Measurements from ENCODE around the gene PARVA. TPM values are rescaled to one million over a fixed set of nuclear protein-coding genes. Genes with fewer than 3 reads are reported as not detected.
"Not testable (repeated sequence)": the region's sequence is repeated elsewhere in the genome, so short reads cannot be mapped to it uniquely, and the experiment has no call there.

The PARVA gene
- total RNA-seq, 1 donor from 2014 or later, result 105 TPM

DNA sequence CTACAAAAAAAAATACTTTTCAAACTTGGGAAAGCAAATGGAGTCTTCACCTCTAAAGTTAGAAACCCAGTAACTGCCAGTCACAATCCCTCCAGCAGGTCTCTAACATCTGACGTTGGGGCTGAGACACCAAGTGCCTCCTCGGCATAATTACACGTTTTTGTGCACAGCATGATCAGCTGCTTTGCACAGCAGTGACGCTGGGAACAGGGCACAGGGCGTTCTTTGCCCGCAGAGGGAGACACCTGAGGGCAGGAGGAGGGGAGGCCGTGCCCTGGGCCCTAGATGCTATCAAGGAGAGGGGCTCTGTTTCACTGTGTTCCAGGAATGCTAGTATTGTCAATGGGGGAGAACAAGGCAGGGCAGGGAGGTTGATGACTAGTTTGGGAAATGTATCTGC, 120.1 kb downstream of the PARVA start:
- DNase-seq (ENCODE audit: low spot score), result no peak

DNA sequence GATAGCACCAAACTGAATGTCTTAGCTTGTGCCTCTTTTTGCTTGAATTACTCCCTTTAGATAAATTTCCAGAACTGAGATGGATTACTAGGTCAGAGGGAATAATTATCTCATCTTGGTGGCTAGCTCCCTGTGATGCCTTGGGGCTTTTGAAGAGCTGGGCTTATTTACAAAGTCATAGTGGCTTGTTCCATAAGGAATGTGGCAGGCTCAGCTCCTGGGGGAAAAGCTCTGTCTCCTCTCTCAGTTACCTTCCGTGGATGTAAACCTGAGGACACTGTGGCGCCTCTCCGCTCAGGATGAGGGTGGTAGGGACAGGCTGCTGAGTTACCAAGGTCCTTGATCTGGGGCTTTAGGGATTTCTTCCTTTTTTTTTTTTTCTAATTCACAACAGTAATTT, 121.7 kb downstream of the PARVA start:
- DNase-seq (ENCODE audit: low spot score), result no peak

DNA sequence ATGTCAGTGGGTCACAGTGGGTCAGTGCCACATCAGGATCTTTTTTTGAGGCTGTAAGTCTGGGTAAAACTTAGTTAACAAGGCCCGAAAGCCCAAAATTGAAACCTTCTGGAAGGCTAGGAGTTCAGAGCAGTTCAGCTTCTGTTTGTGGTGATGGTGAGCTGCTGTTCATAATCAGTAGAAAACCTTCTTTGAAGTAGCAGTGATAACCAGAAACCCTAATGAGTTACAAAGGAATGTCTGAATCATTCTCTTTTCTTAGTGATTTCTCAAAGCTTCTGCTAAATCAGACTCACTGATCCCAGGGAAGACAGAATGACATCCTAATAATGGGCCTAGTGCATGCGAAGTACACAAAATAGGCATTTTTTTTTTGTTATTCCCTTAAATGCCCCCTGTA, 124.7 kb downstream of the PARVA start:
- DNase-seq (ENCODE audit: low spot score), result no peak

DNA sequence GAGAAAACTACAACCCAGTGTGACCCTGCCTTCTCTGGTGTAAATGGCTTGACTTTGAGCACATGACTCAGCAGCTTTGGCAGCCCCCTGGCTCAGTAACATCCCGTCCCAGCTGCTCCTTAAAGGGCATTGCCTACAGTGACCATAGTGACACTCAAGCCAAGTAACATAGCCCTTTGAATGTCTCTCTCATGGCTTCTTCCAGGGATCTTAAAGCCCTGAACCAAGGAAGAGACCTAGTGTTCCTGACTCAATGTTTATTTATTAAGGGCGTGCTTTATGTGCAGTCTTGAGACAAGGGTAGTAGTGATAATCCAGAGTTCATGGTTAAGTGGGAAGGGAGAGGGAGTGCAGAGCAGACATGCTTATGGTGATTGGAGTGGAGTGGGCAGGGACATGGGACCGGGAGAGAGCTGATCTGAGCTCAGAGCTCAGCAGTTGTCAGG, 125.7 kb downstream of the PARVA start:
- DNase-seq (ENCODE audit: low spot score), result no peak

DNA sequence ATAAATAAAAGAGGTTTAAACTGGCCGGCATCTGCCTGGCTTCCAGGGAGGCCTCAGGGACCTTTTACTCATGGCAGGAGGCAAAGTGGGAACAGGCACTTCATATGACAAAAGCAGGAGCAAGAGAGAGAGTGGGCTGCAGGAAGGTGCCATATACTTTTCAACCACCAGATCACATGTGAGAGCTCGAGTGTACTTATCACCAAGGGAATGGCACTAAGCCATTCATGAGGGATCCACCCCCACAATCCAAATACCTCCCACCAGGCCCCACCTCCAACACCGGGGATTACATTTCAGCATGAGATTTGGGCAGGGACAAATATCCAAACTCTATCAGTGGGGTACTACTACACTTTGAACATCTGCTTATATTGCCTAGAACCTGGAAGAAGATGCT, 126.5 kb downstream of the PARVA start:
- no peak for DNase-seq (ENCODE audit: low spot score)

DNA sequence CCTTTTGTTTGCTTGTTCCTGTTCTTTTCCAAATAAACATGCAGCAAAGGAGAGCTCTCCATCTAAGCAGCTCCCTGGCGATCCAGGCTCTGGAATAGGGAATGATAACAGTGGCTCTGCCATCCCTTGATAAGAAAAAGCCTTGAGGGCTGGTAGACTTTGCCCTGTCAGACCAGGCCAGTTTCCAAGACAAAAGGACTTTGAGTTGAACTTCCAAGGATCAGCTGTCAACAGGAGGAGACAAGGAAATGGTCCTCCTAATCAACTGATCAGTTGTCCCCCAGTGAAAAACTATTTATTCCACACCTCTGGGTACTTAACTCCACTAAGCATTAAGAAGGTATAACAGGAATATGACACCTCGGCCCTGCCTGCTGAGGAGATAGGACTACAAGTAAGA, 127.8 kb downstream of the PARVA start:
- peak; percentile 40 for DNase-seq (ENCODE audit: low spot score)

DNA sequence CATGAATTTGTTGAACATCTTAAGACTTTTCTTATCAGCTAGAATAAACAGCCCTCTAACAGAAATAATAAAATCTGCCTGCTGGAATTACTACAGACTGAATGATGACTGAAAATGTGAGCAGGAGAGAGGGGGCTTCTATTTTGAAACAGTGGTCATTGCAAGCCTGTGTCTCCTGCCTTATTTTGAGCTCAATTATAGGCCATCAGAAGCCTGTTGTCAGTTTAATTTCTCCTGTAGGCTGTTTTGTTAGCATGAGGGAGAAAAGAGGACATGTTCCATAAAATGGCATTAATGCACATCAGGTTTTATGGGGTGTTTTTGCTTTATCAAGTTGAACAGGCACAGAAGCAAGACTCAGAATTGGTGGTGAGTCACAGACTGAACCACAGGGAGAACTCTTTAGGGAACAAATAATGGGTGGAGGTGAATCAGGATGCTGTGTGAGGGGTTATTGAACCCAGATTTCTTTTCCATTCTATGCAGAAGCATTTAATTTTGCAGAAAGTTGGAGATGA, 129.1 kb downstream of the PARVA start:
- DNase-seq (ENCODE audit: low spot score), result no peak

DNA sequence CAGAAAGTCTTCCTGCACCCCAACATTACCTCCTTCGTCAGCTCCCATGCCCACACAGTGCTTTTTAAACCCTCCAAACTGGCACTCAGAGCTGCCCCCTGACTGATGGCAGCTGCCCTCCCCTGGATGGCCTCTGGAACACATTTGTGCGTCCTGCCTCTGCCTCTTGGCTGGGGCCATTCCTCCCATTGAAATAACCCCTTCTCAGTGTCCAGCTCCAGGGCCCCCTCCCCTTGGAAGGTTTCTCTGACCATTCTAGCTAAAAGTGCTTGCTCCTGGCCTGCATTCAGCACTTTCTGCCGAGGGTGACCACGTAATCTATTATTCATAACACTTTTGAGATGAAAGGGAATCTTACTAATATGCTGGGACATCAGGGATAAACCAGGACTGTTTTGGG, 130.0 kb downstream of the PARVA start:
- DNase-seq (ENCODE audit: low spot score), result no peak

DNA sequence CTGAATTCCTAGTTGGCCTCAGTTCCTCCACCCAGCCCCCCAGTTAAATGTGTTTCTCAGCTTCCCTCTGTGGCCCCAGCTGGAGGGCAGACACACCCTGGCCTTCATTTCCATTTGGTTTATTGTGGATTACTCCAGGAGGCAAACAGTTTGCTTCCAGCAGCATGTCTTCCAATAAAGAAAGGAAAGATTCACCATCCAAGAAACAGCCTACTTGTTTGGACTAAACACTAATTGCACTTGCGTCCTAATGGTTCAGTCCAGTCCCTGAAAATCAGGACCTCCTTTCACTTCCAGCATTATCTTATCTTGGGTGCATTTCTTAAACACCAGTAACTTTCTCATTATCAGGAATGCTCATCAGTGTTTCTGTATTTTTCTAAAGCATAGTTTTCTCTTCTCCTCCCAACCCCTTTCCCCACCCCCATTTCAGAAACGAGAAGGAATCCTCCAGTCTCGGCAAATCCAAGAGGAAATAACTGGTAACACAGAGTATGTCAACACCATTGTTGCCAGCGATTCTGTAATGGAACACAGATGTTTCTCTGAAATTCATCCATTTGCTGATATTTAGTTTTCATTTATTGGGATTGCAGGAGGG, 130.9 kb downstream of the PARVA start:
- peak; percentile 33 for DNase-seq (ENCODE audit: low spot score)

DNA sequence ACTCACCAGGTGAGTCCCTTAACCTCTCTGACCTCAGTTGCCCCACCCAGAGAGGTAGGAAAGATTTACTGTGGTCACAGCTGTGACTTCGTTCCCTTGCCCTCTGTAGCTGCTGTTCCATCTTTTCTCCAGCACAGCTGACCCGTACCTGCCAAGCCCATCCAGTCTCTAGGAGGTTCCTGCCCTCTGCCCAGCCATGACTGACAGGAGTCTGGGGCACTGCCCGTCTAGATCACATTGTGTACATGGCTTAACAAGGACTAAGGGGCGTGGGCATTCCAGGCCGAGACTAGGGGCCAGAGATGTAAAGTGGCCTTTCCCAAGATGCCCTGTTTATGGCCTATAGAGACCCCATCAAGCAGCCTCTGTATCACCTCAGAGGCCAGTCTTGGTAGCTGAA, 132.0 kb downstream of the PARVA start:
- no peak for DNase-seq (ENCODE audit: low spot score)

DNA sequence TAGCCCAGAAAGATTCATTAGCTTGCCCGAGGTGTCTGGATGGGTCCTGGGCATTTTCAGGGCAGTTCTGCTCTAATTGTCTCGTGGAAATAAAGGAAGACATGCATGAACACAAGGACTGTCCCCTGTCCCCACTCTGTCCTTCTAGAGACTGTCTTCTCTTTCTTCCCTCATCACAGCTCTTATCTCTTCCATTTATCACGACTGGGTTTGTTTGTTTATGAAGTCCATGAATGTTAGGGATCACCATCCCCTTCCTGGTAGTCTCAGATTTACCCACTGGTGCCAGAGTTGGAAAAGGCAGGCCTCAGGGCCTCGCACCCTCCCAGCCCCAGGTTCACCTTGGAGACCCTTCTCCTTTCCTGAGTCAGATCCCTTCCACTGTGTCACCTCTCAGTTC, 134.8 kb downstream of the PARVA start:
- DNase-seq (ENCODE audit: low spot score), result no peak

DNA sequence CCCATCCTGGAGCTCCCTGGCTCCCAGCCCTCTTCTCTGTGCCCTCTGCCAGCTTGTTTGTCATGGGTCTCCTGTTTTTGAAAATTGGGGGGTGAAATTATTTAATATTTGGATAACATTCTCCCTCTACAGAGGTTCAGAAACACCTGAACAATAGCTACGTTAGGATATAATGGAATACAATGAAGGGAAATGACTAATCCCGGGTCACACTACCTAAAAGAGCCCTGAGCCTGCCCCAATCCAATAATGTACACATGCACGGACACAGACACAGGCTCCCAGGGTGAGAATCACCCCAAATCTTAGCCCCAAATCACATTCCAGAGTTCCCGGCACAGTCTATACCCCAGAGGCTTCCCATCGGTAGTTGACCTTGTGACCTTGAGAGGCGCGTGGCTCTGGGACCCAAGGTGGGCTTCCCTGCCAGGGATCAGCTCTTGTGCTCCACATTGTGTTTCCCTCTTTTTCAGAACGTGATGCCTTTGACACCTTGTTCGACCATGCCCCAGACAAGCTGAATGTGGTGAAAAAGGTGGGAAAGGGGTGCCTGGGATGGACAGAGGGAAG, 135.5 kb downstream of the PARVA start:
- no peak for DNase-seq (ENCODE audit: low spot score)

DNA sequence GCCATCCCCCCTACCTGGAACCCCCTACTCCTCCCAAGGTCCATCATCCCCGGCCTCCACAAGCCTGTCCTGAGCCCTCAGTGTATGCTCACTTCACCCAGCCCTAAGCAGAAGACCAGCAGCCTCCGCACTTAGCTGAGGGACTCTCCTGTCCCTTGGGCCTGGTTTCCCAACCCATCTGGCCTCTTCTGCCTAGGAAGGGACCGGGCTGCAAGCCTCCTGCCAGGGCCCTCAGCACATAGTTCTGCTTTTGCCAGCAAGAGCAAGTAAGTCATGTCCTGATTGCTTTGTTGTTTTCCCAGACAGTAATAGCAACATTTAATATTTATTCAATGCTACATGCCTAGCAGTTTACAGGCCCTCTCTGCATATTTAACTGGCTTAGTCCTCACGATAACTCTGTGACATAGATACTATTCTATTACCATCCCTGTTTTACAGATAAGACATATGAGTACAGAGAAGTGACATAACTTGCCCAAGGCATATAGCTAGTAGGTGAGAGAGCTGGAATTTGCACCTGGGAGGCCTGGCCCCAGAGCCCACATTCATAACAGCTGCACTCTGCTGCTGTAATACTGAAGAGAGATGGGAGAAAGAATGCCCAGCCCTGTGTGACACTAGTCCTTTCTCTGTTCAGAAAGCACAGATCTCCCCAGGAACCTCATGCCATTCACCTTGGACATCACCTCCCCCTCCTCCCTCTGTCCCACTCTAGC, 139.2 kb downstream of the PARVA start:
- no peak for DNase-seq (ENCODE audit: low spot score)

DNA sequence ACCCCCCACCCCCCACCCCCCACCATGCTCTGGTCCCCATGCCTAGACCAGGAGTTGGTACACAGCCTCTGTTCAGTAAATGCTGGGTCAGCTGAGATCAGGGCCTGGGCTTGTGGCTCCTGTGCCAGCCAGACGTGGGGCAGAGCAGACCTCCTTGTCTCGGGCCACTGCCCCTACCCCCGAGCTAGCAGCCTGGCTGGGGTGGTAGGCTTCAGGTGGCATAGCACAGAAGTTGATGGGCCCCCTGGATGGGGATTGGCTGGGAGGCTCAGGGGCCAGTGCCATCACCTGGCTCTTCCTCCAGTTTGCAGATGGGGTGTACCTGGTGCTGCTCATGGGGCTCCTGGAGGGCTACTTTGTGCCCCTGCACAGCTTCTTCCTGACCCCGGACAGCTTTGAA, 139.9 kb downstream of the PARVA start:
- DNase-seq (ENCODE audit: low spot score), result no peak

DNA sequence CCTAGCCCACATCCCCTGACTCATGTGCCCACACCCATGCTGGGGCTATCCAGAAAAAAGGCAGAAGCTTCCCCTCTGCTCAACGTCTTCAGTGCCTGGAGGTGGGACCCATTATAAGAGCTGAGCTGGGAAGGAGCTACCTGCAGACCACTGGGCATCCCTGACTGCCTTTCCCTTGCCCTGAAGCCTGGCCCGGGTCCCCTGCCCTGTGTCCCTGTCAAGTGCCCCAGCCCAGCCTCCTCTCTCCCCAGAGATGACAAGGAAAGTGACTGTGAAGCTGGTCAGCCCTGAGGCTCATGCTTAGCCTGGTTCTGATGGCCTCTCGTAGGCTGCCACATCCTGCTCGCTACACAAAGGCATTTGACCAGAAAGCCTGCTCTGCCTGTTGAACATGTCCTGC, 140.4 kb downstream of the PARVA start:
- DNase-seq (ENCODE audit: low spot score), result no peak

DNA sequence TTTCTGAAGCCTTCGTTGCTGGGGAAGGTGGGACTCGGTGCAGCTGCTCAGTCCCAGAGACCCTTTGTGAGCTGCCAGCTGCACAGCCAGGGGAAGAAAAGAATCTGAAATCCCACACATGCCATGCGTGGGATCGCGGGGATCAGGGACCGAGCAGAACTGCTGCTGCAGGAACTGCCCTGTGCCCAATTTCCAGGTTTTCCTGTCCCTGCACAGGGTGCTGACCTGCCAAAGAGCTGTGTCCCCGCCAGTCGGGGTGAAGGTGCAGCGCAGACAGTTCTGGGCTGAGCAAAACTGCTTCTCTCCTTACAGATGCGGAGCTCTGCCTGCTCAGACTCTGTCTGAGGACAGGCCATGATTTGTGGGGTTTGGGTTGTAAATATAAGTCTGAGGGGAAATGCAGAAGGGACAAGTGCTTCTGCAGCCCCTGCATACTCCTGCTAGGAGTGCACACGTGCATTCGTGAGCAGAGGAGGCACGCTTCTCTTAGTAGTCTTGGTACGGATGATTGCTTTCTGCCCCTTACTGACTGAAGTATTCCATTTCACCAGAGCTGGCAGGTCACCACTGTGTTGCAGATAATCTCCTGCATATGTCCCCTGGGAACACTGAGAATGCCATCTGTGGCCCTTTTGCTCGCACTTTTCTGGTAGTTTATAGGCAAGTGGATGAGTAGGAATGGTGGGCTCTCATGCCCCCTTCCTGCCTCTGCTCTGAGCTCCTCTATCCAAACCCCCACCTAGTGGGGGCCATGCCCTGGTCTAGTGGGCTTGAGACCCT, 141.4 kb downstream of the PARVA start:
- no peak for DNase-seq (ENCODE audit: low spot score)

DNA sequence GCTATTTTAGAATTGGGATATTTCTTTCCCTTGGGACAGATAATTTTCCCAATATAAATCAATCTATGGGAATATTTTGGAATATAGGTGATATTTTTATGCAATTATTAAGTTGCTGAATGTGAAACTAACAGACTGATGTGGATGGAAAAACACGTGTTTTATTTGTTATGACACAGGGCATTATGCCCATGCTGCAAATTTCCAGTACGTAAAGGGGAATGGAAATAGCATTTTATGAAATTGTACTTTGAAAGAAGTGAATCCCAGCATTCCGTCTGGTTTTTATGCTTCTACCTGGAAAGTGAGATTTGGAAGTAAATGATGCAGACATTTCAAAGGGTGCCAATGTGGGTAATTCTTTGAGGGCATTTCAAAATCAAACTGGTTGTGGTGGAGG, 142.7 kb downstream of the PARVA start:
- no peak for DNase-seq (ENCODE audit: low spot score)

DNA sequence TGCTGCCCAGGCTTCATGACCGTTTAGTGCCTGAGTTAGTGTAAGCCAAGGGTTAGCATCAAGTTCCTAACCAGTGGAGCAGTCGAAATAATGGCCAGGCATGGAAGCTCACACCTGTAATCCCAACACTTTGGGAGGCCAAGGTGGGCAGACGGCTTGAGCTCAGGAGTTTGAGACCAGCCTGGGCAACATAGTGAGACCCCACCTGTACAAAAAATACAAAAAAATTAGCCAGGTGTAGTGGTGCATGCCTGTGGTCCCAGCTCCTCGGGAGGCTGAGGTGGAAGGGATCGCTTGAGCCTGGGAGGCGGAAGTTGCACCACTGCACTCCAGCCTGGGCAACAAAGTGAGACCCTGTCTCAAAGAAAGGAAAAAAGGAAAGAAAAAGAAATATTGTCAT, 143.2 kb downstream of the PARVA start:
- DNase-seq (ENCODE audit: low spot score), result not testable (repeated sequence)

DNA sequence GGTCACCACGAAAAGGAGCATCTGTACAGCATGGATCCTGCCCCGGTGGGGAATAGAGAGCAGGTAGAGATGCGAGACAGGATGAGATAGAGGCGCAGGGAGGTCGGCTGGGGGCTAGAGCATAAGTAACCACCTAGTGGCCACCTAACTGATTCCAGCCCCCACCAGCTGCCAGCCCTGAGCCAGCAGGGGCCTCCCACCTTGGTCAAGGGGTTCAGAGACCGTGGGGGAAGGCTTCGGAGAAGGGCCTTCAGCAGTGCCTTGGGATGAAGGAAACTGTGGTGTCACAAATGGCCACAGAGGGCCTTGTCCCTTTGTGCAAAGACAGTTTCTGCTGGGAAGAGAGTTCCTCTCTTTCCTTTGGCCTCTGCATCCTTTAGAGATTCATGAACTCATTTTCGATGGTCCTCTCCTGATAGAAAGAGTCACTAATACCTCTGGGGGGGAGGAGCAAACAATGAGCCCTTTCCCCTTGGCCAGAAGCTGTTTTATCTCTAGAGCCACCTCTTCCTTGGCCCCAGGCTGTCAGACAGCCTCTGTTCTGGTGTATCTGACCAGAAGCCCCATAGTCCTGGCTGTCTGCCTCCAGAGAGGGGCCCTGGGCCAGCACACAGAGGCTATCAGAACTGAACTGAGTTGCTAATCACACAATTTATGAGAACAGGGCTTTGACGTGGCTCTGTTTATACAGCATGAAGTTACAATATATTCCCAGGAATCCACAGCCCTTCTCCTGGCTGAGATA, 146.0 kb downstream of the PARVA start:
- no peak for DNase-seq (ENCODE audit: low spot score)

DNA sequence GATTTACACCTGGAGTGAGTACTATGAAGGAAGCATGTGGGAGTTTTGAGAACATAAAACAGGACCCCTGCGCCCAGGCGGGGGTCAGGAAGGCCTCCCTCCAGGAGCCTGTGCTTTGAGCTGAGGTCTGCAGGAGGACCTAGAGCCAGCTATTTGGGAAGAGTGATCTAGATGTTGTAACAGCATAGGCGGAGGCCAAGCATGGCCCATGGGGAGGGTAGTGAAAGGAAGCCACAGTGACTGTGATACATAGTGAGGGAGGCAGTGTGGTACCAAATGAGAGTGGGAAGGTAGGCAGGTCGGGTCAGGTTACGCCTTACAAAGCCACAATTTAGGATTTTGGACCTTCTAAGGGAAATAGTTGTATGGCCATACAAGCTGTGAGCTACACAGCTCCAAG, 147.5 kb downstream of the PARVA start:
- no peak for DNase-seq (ENCODE audit: low spot score)

DNA sequence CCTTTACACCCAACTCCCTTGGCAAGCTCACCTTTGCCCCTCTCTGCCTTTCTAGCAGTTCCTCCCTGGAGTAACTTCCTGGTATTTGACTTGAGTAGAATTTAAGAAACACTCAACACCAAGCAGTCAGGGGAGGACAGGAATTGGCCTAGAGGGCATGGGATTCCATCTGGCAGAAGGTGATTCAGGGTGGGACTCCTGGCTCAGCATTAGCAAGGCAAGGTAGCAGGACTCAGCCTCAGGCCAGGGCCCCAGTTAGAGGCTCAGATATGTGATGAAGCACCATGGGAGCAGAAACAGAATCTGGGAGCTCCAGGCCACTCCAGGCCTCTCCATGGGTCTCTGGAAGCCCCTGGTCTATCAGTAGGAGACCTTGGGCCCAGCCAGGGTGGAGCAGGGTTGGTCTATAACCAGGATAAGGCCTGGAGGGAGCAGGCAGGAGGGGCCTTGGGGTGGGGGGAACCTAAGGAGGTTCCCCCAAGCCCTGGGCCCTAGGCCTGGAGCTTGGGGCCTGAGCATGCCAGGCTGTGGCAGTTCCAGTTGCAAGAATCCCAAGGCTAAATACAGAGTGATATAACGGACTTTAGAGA, 148.2 kb downstream of the PARVA start:
- DNase-seq (ENCODE audit: low spot score), result no peak

All from mucosa of gallbladder (tissue), 1 donor.